Measurements from ENCODE around the gene ZNF512B.

ZNF512B gene

DNA sequence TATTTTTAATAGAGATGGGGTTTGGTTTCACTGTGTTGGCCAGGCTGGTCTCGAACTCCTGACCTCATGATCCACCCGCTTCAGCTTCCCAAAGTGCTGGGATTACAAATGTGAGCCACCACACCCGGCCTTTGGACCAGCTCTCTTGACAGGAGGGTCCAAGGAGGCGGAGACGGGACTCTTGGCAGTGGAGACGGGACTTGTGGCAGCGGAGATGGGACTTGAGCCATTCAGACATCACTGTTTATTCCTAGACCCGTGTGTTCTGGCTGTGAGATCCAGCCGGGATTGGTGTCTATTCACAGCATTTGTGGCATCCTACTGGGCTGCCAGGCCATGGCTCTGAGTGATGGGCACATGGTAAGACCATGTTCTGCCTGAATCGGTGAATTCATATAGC is 36.8 kb upstream of the ZNF512B start:
- H3K4me3 ChIP-seq (ENCODE audit: low read length), result no peak overlapping the region
- no peak for DNase-seq (ENCODE audit: low read depth)
- TF ChIP-seq, protein P1, sequence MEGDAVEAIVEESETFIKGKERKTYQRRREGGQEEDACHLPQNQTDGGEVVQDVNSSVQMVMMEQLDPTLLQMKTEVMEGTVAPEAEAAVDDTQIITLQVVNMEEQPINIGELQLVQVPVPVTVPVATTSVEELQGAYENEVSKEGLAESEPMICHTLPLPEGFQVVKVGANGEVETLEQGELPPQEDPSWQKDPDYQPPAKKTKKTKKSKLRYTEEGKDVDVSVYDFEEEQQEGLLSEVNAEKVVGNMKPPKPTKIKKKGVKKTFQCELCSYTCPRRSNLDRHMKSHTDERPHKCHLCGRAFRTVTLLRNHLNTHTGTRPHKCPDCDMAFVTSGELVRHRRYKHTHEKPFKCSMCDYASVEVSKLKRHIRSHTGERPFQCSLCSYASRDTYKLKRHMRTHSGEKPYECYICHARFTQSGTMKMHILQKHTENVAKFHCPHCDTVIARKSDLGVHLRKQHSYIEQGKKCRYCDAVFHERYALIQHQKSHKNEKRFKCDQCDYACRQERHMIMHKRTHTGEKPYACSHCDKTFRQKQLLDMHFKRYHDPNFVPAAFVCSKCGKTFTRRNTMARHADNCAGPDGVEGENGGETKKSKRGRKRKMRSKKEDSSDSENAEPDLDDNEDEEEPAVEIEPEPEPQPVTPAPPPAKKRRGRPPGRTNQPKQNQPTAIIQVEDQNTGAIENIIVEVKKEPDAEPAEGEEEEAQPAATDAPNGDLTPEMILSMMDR (IDR thresholded peaks at IDR 0.05; ENCODE audit: insufficient read depth, low read depth, low read length, missing control alignments), result no peak

DNA sequence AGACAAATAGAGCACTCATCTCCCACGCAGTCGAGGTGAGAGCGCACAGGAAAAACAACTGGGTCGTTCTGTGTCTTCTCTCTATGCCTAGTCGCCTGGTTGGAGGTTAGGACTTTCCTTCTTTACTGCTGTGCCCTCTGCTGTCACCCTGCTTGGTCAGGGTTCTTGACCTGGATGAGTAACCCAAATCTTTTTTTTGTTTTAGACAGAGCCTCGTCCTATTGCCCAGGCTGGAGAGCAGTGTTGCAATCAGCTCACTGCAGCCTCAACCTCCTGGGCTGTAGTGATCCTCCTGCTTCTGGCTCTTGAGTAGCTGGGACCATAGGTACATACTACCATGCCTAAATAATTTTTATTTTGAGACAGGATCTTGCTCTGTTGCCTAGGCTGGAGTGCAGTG is 35.7 kb upstream of the ZNF512B start:
- DNase-seq (ENCODE audit: low read depth), result no peak
- TF ChIP-seq, protein P1 (IDR thresholded peaks at IDR 0.05; ENCODE audit: insufficient read depth, low read depth, low read length, missing control alignments), result no peak

DNA sequence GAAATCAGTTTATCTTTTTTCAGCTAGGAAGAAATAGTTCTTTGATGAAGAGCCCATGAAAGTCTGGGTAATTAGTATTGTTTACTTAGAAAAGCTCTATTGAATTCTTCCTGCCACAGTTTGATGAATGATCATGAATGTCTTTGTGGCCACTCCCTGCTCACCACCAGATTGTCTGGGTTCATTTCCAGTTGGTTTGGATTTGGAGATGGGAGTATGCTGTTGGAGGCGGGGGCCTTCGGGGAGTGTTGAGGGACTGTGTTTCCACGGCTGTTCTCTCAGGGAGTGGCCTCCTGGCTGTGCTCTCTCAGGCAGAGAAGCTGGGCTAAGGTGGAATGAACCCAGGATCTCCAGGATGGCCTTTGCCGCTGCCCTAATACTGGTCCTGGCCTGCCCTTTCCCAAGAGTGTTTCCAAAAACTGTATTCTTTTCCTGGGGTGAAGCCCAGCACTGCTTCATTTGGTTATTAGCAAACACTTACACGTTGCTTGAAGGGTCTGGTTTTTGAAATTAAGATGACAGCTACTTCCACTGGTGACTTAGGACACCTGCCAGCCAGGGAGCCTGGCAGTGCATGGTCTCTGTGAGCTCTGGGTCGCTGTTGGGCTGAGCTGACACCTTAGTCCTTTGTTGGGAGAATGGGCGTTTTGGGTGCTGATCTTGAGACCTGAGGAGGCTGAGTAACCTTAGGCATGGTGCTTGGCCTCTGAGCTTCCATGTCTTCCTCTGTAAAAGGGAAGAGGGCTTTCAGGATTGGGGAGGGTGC is 34.4 kb upstream of the ZNF512B start:
- peak; percentile 39 for DNase-seq (ENCODE audit: low read depth)
- no peak overlapping the region for H3K4me3 ChIP-seq (ENCODE audit: low read length)
- TF ChIP-seq, protein P1 (IDR thresholded peaks at IDR 0.05; ENCODE audit: insufficient read depth, low read depth, low read length, missing control alignments), result no peak

More for the DNA sequence above, 35.7 kb upstream of the ZNF512B start:
- no peak overlapping the region for H3K4me3 ChIP-seq (ENCODE audit: low read length)

DNA sequence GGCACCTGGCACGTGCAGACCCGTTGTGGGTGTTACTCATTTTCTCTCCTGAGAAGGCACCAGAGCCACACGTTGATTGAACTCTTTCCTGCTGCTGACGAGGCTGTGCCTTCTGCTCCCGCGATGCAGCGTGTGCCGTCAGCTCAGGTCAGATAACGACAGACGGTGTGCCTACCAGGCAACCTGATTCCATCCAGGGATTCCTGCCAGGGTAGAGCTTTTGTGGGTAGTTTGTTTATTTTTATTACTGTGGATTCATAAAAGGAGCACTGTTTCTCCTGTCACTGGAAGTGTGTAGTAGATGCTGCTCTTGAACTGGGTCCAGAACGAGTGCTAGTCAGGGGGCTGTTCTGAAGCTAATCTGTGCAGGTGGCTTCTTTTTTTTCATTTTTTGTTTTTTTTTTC is 31.9 kb upstream of the ZNF512B start:
- no peak for DNase-seq (ENCODE audit: low read depth)
- TF ChIP-seq, protein P1 (IDR thresholded peaks at IDR 0.05; ENCODE audit: insufficient read depth, low read depth, low read length, missing control alignments), result no peak

DNA sequence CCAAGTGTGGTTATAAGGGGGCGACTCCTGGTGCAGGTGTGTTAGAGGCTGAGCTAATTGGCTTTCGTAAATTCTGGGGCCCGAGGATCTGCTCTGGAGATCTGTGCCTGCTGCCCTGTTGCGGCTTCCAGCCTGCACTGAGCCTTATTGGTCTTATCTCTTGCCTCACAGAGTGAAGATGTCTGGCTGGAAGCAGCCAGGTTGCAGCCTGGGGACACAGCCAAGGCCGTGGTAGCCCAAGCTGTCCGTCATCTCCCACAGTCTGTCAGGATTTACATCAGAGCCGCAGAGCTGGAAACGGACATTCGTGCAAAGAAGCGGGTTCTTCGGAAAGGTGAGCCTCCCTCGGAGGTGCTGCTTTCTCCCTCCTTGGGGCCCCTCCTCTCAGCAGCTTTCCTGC is 31.2 kb upstream of the ZNF512B start:
- no peak for DNase-seq (ENCODE audit: low read depth)
- H3K4me3 ChIP-seq (ENCODE audit: low read length), result no peak overlapping the region
- TF ChIP-seq, protein P1 (IDR thresholded peaks at IDR 0.05; ENCODE audit: insufficient read depth, low read depth, low read length, missing control alignments), result no peak

More for the DNA sequence above, 31.9 kb upstream of the ZNF512B start:
- H3K4me3 ChIP-seq (ENCODE audit: low read length), result no peak overlapping the region

DNA sequence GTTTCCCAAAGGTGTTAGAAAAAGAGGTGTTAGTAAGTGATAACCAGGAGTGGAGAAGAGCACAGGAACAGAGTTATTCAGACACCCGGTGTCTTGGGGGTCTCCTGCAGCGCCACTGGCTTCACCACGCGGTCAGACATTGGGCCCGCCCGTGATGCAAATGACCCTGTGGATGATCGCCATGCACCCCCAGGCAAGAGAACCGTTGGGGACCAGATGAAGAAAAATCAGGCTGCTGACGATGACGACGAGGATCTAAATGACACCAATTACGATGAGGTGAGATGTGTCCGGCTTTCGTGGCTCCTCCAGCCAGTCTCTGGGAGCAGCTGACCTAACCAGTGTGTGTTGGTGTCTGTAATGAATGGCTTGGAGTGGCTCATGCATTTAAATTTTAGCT is 13.2 kb upstream of the ZNF512B start:
- H3K4me3 ChIP-seq (ENCODE audit: low read length), result no peak overlapping the region
- DNase-seq (ENCODE audit: low read depth), result no peak
- TF ChIP-seq, protein P1 (IDR thresholded peaks at IDR 0.05; ENCODE audit: insufficient read depth, low read depth, low read length, missing control alignments), result no peak

Measured in epithelial cell of esophagus (primary cell).